Epithelial cell of proximal tubule (primary cell): ENCODE data around the gene KIRREL3. TPM values are rescaled to one million over a fixed set of nuclear protein-coding genes. Genes with fewer than 3 reads are reported as not detected.

Experiments used
- DNase-seq: peaks from one replicate; pipeline ENCODE4 v3.0.0-alpha.2; 2011; ENCODE audit warnings: low read depth
- H3K4me3 ChIP-seq: 2 replicates; pipeline ENCODE4 v1.5.1; 2011; ENCODE audit warnings: low read depth, mild to moderate bottlenecking, low read length
- CTCF ChIP-seq: conservative IDR thresholded peaks from 2 replicates; pipeline ENCODE4 v1.5.1; 2012; ENCODE audit warnings: low read depth, mild to moderate bottlenecking, low read length
- total RNA-seq: library from RNA; depleted of rRNA; stranded (reverse); fragments of >200 nt; gene quantifications from 2 replicates; pipeline ENCODE4 v1.2.3, GENCODE V29; 2015

KIRREL3 gene
- total RNA-seq, 1 donor from 2014 or later = 5.1 TPM

DNA sequence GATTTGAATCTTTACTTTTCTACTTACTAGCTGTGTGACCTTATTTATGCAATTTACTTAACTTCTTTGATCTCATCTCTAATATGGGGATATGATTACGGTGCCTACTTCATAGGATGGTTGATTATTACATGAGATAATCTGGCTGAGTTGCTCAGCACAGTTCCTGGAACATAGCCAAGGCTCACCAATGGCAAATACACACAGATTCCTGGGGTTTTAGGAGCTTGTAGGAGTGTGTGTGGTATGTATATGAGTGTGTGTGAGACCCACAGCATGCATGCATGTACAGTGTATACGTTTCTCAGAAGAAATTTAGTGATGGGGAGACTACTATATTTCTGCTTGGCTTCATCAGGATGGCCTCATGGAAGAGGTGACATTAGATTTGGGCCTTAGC is 256.9 kb downstream of the KIRREL3 start:
- H3K4me3 ChIP-seq = no peak overlapping the region
- no peak for TF ChIP-seq CTCF
- no peak for DNase-seq

DNA sequence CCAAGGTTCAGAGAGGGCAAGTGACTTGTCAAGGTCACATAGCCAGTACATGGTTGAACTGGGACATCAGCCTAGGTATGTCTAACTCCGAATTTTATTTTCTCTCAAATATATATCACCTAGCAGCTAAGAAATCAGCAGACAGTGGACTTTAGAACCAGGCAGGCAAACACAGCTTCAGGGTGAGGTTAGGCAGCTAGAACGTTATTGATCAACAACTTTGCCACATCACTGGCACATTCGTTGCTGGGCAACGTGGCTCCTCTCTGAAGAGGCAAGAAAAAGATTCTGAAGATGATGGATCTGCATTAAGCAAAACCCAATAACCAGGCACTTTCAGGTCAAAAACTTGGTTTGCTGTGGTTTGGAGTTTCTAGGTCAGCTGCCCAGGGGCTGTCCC is 258.0 kb downstream of the KIRREL3 start:
- no peak for DNase-seq
- H3K4me3 ChIP-seq = no peak overlapping the region
- TF ChIP-seq CTCF = no peak

DNA sequence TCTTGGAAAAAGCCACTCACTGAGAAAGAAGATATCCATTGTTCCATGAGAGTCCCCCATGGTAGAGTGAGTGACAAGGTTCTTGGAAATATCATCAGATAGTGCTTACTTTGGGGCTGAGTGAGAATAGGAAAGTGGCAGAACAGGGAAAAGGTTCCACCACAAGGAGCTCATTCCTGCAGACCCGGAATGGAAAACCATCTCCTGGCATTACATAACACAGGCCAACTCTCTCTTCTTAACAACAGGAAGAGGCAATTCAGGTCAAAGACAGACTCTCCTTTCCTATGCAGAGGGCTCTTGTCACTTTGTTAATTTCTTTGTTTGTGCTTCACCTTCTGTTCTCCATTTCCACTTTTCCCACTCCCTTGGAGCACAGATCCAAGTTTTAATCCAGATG is 259.7 kb downstream of the KIRREL3 start:
- no peak for DNase-seq
- TF ChIP-seq CTCF = no peak
- no peak overlapping the region for H3K4me3 ChIP-seq

DNA sequence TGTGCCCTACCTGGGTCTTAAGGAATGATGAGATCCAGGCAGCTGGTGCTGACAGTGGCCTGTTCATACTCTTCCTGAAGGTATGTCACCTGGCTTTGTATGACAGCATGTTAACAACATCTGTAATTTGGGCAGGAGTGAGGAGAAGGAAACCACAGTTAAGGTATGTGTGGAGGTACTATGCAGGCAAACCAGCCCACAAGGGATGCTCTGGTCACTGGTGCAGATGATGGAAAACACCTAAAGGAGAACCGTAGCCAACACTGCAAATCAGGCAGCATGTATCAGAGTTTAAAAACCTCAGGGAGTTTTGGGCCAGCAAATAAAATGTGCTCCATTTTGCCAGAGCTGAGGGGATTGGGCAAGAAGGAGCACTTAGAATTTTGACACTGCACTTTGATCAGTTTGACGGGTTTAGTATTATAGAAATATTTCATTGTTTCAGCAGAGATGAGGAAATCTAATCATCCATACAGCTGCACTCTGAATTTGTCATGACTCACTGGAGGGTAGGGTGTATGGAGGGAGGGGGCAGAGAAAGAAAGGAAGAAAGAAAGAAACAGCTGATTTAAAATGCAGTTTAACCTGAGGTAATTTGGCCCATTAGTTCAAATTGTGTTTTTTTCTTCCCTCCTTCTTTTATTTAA is 260.9 kb downstream of the KIRREL3 start:
- no peak for TF ChIP-seq CTCF
- H3K4me3 ChIP-seq = no peak overlapping the region
- DNase-seq = no peak

DNA sequence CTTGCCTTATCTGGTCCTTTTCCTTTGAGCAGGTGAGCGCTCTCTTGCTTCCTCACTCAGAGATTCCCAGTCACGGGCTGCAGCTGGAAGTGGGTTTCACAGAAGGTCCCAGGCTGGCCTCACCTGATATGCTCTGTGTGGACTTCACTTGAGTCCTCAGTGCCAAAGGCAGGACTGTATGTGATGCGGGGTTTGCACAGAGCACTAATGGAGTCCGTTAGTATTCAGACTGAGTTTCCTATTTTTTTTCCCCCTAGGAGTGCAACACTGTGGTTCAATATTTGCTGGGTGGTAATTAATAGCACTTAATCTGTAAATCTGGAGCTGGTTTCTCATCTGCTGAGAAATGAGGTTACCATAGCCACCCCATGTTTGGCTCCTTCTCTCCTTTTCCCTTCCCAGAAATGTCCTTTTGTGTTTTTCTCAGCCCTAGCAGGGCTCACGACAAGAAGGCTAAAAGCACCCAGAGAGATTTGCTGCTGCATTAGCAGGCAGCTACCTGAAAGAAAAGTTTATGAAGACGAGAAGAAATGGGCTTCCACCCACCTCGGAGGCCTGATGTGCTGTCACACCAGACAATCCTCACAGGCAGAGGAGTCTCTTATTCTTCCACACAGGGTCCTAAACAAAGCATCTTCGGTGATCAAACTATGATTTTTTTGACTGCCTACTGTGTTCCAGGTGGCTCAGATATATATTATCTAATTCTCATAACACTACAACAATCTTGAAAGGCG is 262.1 kb downstream of the KIRREL3 start:
- no peak for TF ChIP-seq CTCF
- no peak overlapping the region for H3K4me3 ChIP-seq
- no peak for DNase-seq

DNA sequence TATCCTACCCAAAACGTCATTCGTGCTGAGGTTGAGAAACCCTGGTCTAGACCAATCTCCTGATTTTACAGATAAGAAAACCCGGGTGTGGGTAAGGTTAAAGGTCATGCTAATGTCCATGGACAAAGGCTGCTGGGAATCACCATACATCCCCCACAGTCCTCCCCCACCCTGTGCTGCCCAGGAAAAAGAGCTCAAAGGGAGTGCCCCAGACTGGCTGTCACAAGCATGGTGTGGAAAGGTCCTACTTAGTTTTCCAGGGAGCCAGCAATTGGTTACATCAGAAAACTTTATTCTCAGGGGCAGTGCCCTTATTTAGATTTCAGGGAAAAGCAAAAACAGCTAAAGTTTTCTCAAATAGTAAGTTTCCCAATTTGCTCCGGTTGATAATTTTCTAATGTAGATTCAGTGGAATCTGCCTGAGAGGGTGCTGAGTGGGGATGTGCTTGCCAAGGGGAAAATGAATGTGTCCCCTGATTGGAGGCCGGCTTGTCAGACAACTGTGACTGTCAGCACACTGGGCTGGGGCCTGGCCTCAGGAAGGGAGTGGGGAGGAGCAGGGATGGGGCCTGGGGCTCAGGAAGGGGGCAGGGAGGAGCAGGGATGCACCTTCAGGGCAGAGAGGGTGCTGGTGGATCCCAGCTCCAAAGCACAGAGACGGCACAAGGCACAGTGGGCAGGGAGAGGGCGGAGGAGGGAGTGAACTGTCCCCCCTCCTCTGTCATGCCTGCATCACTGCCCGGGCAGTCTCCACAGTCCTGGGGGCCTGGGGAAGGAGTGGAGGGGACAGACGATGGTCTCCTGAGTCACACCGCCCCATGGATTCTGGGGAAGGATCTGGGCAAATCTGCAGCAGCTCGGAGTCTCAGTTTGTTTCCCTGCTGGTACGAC is 263.6 kb downstream of the KIRREL3 start:
- no peak overlapping the region for H3K4me3 ChIP-seq
- DNase-seq = no peak
- no peak for TF ChIP-seq CTCF
